Fibroblast of mammary gland (primary cell): Measurements from ENCODE around the gene CHMP1A.

Experiments
- DNase-seq: peaks from one replicate; pipeline ENCODE4 v3.0.0-alpha.2; 2010; ENCODE audit warnings: low read depth
- H3K4me3 ChIP-seq: 2 replicates; pipeline ENCODE4 v1.5.1; 2011; ENCODE audit warnings: low read depth, mild to moderate bottlenecking, low read length, moderate library complexity; ENCODE audit not compliant: control insufficient read depth
- TF ChIP-seq, protein P1 (sequence below): conservative IDR thresholded peaks from 2 replicates; pipeline ENCODE4 v1.5.1; 2011; ENCODE audit warnings: low read depth, low read length, inconsistent platforms; ENCODE audit not compliant: control insufficient read depth, insufficient read depth

CHMP1A gene

DNA sequence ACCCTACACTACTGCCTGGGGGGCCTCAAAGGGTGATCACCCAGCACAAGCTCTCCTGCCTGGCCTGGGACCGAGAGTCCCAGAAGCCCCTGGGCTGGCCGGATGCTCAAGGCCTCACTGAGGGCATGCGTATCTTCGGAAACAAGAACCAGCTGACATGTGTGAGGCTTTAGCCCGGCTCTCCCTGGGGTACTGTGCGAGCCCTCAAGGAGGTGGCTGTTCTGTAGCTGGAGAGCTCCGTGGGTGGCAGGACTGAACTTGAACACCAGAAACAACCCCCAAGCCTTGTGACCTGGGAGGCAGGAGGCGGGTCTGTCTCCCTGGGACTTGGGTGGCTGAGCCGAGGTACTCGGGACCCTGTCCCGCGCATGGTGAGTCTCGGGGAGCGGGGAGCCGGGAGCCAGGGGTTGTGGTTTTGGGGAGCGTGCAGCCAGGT lies 37.1 kb downstream of the CHMP1A start:
- DNase-seq, result no peak
- TF ChIP-seq, protein P1, sequence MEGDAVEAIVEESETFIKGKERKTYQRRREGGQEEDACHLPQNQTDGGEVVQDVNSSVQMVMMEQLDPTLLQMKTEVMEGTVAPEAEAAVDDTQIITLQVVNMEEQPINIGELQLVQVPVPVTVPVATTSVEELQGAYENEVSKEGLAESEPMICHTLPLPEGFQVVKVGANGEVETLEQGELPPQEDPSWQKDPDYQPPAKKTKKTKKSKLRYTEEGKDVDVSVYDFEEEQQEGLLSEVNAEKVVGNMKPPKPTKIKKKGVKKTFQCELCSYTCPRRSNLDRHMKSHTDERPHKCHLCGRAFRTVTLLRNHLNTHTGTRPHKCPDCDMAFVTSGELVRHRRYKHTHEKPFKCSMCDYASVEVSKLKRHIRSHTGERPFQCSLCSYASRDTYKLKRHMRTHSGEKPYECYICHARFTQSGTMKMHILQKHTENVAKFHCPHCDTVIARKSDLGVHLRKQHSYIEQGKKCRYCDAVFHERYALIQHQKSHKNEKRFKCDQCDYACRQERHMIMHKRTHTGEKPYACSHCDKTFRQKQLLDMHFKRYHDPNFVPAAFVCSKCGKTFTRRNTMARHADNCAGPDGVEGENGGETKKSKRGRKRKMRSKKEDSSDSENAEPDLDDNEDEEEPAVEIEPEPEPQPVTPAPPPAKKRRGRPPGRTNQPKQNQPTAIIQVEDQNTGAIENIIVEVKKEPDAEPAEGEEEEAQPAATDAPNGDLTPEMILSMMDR, result no peak
- no peak overlapping the region for H3K4me3 ChIP-seq

DNA sequence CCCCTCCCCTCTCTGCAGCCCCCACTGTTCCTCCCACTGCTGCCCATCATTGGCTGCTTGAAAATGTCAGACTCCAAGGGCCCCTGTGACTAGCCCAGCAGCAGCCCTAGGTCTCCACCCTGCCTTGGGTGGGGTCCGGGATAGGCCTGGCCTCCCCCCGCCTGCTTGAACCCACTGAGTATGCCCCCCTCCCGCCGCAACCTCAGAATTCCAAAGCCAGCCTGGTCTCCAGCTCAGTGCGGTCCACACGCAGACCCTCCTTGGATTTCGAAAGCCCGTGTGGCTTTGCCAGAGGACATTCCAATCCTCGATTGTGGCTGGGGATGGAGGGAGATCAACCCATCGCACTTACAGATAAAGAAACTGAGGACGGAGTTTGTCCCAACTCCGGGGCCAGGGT lies 37.7 kb downstream of the CHMP1A start:
- TF ChIP-seq, protein P1, result no peak
- H3K4me3 ChIP-seq, result no peak overlapping the region
- no peak for DNase-seq

DNA sequence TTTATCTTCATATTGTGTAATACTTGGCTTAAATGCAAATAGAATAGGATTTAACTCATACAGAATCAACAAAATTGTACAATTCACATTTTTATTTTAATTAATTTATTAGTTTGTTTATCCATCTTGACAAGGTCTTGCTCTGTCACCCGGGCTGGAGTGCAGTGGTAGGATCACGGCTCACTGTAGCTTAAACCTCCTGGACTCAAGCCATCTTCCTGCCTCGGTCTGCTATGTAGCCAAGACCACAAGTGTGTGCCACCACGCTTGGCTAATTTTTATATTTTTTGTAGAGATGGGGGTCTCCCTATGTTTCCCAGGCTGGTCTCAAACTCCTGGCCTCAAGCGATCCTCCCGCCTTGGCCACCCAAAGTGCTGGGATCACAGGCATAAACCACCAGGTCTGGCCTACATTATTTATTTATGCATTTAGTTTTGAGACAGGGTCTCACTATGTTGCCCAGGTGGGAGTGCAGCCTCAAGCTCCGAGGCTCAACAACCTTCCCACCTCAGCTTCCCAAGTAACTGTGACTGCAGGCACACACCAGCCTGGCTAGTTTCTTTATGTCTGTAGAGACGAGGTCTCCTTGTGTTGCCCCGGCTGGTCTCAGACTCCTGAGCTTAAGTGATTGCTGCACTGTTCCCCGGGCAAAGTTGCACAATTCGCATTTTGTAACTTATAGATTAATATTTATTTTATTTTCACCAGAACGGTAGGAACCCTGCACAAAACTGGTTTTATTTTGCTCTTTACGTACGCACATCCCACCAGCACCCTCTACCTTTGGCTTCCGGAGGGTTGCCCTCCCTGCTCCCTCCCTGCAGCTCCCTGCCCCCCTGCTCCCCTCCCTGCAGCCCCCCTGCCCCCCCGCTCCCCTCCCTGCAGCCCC lies 39.2 kb downstream of the CHMP1A start:
- no peak overlapping the region for H3K4me3 ChIP-seq
- no peak for DNase-seq
- TF ChIP-seq, protein P1, result no peak

DNA sequence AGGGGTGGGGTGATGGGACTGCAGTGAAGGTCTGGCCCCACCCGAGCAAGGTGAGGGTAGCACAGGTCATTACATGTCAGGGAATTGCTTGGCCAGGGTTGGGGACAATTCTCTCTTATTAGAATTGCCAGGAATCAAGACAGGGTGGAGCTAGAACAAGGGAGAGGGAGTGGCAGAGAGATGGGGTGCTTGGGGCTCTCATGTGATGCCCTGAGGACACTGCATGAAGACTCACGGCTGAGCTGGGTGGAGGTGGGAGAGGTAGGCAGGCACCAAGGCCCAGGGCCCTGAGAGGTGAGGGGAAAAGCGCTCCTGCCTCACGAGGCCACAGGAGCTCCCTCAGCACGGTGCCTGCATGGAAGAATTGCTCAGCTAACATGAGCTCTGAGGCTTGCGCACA lies 40.5 kb downstream of the CHMP1A start:
- TF ChIP-seq, protein P1, result no peak
- no peak overlapping the region for H3K4me3 ChIP-seq
- no peak for DNase-seq

DNA sequence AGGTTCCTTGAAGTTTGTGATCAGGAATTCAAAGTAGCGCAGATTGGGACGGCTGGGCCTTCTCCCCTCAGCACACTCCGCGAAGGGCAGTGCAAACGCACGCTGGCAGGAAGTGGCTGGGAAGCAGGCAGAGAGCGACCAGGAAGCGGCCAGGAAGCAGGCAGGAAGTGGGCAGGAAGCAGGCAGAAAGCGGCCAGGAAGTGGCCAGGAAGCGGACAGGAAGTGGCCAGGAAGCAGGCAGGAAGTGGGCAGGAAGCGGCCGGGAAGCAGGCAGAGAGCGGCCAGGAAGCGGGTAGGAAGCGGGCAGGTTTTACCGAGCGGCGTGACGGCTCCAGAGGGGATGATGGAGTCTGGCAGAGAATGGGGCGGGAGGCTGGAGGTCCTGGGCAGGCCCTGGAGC lies 40.9 kb downstream of the CHMP1A start:
- DNase-seq, result no peak
- TF ChIP-seq, protein P1, result no peak
- no peak overlapping the region for H3K4me3 ChIP-seq

GRCh38 chr16:89615596-89616090 lies 41.9 kb downstream of the CHMP1A start:
- no peak overlapping the region for H3K4me3 ChIP-seq
- no peak for DNase-seq

More at GRCh38 chr16:89615596-89616090, 41.9 kb downstream of the CHMP1A start:
- TF ChIP-seq, protein P1, result peak; percentile 58
